ELF-1 (cell line): ENCODE results near the gene PCDHB6.
A peak's percentile ranks its signal among the peaks of the same experiment; 100 is the strongest.
"Not testable (repeated sequence)": the region's sequence is repeated elsewhere in the genome, so short reads cannot be mapped to it uniquely, and the experiment has no call there.

Experiments
- DNase-seq: peaks from one replicate; pipeline ENCODE4 v3.0.0-alpha.2; 2016; ENCODE audit warnings: low read depth, low spot score

The PCDHB6 gene

DNA sequence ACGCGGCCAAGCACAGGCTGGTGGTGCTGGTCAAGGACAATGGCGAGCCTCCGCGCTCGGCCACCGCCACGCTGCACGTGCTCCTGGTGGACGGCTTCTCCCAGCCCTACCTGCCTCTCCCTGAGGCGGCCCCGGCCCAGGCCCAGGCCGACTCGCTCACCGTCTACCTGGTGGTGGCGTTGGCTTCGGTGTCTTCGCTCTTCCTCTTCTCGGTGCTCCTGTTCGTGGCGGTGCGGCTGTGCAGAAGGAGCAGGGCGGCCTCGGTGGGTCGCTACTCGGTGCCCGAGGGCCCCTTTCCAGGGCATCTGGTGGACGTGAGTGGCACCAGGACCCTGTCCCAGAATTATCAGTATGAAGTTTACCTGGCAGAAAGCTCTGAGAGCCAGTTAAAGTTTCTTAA lies 8.0 kb downstream of the PCDHB6 start:
- DNase-seq: not testable (repeated sequence)

GRCh38 chr5:141172381-141173204 lies 22.7 kb downstream of the PCDHB6 start, which contains the start of gene PCDHB7:
PCDHB7 (plus strand) TSS chr5:141172644; CDS start chr5:141172836, 192 bp downstream.
- DNase-seq: peak; percentile 4

GRCh38 chr5:141174291-141175104 lies 24.6 kb downstream of the PCDHB6 start:
- not testable (repeated sequence) for DNase-seq

DNA sequence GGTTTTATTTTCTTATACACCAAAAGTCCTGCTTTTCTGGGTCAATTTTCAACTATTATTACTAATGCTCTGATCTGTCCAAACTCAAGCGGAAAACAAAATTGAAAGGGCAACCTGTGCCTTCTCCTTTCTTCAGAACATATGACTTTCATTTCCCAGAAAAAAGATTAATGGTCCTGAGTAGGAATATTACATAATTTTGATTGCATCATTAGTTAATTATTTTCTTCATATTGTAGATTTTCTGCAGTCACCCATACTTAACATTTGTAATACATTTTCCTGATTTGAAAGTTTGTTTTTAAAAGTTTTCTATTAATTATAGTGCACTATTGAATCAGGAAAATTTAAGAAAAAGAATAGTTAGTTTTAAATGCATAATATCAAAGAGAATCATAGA lies 26.1 kb downstream of the PCDHB6 start:
- no peak for DNase-seq

DNA sequence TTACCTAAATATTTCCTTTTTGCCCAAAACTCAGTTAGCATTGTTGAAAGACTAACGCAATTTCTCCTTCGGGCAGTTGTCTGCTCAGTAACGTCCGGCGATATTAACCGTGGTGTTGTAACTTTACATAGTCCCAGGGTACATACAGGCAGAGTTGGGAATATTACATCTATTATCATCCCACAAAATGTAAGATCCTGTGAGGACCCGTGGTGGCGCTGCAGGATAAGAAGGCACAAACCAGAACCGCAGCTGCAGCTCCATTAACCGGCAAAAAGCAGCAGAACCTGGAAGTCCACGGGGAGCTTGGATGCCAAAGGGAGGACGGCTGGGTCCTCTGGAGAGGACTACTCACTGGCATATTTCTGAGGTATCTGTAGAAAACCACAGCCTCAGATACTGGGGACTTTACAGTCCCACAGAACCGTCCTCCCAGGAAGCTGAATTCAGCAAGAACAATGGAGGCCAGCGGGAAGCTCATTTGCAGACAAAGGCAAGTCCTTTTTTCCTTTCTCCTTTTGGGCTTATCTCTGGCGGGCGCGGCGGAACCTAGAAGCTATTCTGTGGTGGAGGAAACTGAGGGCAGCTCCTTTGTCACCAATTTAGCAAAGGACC lies 27.8 kb downstream of the PCDHB6 start, which contains the start of gene PCDHB8:
PCDHB8 (plus strand) TSS at position 214 of the 615 bp plus-strand sequence; CDS start at position 459, 245 bp downstream.
- not testable (repeated sequence) for DNase-seq

- DNase-seq: not testable (repeated sequence)
Measured at GRCh38 chr5:141179371-141179770, 29.5 kb downstream of the PCDHB6 start.

GRCh38 chr5:141179876-141180275 lies 30.0 kb downstream of the PCDHB6 start:
- DNase-seq: not testable (repeated sequence)

DNA sequence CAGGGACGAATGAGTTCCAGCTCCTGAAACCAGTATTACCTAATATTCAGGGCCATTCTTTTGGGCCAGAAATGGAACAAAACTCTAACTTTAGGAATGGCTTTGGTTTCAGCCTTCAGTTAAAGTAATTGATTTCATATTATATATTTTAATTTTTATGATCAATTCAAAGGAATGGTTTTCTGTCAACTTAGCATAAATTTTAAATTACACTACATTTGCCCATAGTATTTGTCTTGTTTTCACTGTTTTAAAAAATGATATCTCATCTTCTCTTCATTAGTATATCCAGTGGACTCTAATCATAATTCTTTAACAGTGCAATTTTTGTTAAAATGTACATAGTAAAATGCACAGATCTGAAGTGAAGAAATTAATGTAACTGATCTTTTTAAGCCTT lies 30.5 kb downstream of the PCDHB6 start:
- DNase-seq: no peak

GRCh38 chr5:141182248-141182647 lies 32.4 kb downstream of the PCDHB6 start, which contains the start of gene PCDHB16:
PCDHB16 (plus strand) TSS chr5:141182387; CDS start chr5:141182560, 173 bp downstream.
- peak; percentile 53 for DNase-seq

- DNase-seq: not testable (repeated sequence)
Measured at GRCh38 chr5:141184117-141184855, 34.4 kb downstream of the PCDHB6 start.

DNA sequence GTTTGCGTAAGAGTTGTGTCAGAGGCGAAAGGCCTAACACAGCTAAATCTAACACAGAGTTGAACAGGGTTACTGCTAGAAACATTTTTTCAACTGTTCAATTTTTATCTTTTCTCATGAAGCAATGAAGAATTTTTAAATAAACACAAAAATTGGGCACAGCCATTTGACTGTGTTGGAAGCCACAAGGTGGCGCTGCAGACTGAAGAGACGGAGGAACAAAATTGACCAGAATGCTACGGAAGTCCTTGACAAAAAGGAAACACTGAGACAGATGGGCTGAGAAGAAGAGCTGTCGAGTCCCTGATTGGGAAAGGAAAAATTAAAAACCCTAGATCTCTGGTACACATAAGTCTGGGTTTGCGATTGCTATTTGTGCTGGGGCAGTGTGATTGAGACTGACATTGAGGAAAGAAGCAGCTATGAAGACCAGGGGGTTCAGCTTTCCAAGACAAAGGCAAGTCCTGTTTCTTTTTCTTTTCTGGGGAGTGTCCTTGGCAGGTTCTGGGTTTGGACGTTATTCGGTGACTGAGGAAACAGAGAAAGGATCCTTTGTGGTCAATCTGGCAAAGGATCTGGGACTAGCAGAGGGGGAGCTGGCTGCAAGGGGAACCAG lies 37.1 kb downstream of the PCDHB6 start, which contains the start of gene PCDHB9:
PCDHB9 (plus strand) TSS at position 265 of the 616 bp plus-strand sequence; CDS start at position 423, 158 bp downstream.
- peak; percentile 29 for DNase-seq

DNA sequence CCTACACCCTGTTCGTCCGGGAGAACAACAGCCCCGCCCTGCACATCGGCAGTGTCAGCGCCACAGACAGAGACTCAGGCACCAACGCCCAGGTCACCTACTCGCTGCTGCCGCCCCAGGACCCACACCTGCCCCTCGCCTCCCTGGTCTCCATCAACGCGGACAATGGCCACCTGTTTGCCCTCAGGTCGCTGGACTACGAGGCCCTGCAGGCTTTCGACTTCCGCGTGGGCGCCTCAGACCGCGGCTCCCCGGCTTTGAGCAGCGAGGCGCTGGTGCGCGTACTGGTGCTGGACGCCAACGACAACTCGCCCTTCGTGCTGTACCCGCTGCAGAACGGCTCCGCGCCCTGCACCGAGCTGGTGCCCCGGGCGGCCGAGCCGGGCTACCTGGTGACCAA lies 38.8 kb downstream of the PCDHB6 start:
- not testable (repeated sequence) for DNase-seq

DNA sequence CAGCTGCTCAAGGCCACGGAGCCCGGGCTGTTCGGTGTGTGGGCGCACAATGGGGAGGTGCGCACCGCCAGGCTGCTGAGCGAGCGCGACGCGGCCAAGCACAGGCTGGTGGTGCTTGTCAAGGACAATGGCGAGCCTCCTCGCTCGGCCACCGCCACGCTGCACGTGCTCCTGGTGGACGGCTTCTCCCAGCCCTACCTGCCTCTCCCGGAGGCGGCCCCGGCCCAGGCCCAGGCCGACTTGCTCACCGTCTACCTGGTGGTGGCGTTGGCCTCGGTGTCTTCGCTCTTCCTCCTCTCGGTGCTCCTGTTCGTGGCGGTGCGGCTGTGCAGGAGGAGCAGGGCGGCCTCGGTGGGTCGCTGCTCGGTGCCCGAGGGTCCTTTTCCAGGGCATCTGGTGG lies 39.3 kb downstream of the PCDHB6 start:
- DNase-seq: not testable (repeated sequence)

GRCh38 chr5:141192110-141192725 lies 42.4 kb downstream of the PCDHB6 start, which contains the start of gene PCDHB10:
PCDHB10 (plus strand) TSS chr5:141192353; CDS start chr5:141192553, 200 bp downstream.
- peak; percentile 72 for DNase-seq

- not testable (repeated sequence) for DNase-seq
Measured at GRCh38 chr5:141194332-141194731, 44.5 kb downstream of the PCDHB6 start.

DNA sequence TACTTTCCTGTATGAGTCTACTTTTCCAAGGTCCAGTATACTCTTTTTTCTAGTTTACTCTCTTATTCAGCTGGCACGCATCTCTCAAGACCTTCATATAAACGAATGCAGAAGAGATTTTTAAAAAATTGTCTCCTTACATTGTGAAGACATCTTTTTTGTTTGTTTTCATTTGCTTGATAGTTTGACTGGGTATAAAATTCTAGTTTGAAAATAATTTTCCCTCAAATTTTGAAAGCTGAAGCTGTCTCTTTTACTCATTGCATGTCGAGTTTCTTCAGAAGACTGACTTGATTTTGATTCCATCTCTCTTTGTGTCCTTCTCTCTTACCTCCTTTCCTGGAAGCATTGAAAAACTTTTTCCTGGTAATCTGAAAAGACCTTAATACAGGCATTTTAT lies 46.5 kb downstream of the PCDHB6 start:
- no peak for DNase-seq

DNA sequence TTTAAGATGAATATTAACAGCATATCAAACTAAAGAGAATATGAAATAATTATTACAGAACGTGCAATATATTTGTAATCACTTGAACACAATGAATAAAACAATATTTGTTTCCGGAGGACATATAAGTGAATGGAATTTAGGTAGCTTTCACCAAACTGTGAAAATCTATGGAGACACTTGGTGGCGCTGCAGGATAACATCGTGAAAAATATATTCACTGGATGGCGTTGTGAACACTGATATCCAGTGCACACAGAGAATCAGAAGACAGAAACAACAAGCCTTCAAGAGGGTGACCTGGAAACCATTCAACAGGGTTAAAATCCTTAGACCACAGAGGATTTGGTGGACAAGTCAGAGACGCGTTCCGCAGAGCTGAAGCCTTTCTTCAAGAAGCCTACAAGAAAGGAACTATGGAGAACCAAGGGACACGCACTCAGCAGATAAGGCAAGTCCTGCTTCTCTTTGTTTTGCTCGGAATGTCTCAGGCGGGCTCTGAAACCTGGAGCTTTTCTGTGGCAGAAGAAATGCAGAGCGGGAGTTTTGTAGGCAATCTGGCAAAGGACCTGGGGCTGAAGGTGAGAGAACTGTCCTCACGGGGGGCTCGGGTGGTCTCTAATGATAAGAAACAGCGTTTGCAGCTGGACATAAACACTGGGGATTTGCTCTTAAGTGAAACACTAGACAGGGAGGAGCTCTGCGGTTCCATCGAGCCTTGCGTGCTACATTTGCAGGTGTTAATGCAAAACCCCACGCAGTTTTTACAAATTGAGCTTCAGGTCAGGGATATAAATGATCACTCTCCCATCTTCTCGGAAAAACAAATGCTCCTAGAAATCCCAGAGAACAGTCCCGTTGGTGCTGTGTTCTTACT lies 49.7 kb downstream of the PCDHB6 start, which contains the start of gene PCDHB11:
PCDHB11 (plus strand) TSS at position 269 of the 877 bp plus-strand sequence; CDS start at position 417, 148 bp downstream.
- no peak for DNase-seq

DNA sequence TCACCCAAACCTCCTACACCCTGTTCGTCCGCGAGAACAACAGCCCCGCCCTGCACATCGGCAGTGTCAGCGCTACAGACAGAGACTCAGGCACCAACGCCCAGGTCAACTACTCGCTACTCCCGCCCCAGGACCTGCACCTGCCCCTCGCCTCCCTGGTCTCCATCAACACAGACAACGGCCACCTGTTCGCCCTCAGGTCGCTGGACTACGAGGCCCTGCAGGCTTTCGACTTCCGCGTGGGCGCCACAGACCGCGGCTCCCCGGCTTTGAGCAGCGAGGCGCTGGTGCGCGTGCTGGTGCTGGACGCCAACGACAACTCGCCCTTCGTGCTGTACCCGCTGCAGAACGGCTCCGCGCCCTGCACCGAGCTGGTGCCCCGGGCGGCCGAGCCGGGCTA lies 51.3 kb downstream of the PCDHB6 start:
- not testable (repeated sequence) for DNase-seq

- DNase-seq: not testable (repeated sequence)
Measured at GRCh38 chr5:141201646-141202045, 51.8 kb downstream of the PCDHB6 start.
